ENCODE measurements around the gene RNF41. TPM values are rescaled to one million over a fixed set of nuclear protein-coding genes. Genes with fewer than 3 reads are reported as not detected.

RNF41 gene
- total RNA-seq, 1 donor from 2014 or later: 50.8 TPM

- DNase-seq (ENCODE audit: low spot score, unreplicated experiment): no peak
- H3K27me3 Mint-ChIP-seq: no peaks in the 10 kb centered on the region
- peak overlapping the region; percentile 91 for H3K27ac Mint-ChIP-seq
- TF ChIP-seq CTCF (IDR thresholded peaks at IDR 0.05; ENCODE audit: unreplicated experiment): no peak
- H3K4me1 Mint-ChIP-seq (ENCODE audit: low read depth): peaks cover 31% of the 10 kb centered on the region
- peaks cover 37% of the 10 kb centered on the region for H3K36me3 Mint-ChIP-seq (ENCODE audit: insufficient read depth)
- peak overlapping the region; percentile 94 for H3K4me3 Mint-ChIP-seq (ENCODE audit: low read depth)
- no peaks in the 10 kb centered on the region for H3K9me3 Mint-ChIP-seq (ENCODE audit: low read depth)
Measured at GRCh38 chr12:56160894-56161689, 60.6 kb downstream of the RNF41 start.

GRCh38 chr12:56160193-56160763 lies 61.4 kb downstream of the RNF41 start:
- Mint-ChIP-seq H3K27me3 (no peaks in the 10 kb centered on the region), H3K27ac (peak overlapping the region; percentile 91), H3K4me3 (ENCODE audit: low read depth) (peak overlapping the region; percentile 94), H3K4me1 (ENCODE audit: low read depth) (peaks cover 31% of the 10 kb centered on the region), H3K9me3 (ENCODE audit: low read depth) (no peaks in the 10 kb centered on the region), H3K36me3 (ENCODE audit: insufficient read depth) (peaks cover 37% of the 10 kb centered on the region)
- no peak for DNase-seq (ENCODE audit: low spot score, unreplicated experiment)
- no peak for TF ChIP-seq CTCF (IDR thresholded peaks at IDR 0.05; ENCODE audit: unreplicated experiment)

DNA sequence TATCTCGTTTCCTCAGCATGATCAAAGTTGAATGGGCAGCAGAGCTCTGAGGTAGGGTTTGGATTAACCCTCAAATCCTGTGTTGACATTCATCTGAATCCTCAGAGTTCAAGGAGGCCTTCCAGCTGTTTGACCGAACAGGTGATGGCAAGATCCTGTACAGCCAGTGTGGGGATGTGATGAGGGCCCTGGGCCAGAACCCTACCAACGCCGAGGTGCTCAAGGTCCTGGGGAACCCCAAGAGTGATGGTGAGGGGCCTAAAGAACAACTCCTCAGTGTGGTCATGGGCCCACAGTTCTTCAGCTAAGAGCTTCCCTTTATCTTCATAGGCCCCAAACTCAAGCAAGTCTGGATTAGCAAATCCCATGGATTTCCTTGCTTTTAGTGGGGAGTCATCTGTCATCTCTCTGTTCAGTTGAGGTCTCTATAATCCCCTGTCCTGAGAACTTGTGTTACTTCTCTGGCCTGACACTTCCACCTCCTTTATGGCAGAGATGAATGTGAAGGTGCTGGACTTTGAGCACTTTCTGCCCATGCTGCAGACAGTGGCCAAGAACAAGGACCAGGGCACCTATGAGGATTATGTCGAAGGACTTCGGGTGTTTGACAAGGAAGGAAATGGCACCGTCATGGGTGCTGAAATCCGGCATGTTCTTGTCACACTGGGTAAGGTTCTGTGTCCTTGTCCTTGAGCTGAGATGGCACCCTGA lies 62.1 kb downstream of the RNF41 start:
- no peaks in the 10 kb centered on the region for H3K27me3 Mint-ChIP-seq
- TF ChIP-seq CTCF (IDR thresholded peaks at IDR 0.05; ENCODE audit: unreplicated experiment): no peak
- H3K36me3 Mint-ChIP-seq (ENCODE audit: insufficient read depth): peaks cover 40% of the 10 kb centered on the region

DNA sequence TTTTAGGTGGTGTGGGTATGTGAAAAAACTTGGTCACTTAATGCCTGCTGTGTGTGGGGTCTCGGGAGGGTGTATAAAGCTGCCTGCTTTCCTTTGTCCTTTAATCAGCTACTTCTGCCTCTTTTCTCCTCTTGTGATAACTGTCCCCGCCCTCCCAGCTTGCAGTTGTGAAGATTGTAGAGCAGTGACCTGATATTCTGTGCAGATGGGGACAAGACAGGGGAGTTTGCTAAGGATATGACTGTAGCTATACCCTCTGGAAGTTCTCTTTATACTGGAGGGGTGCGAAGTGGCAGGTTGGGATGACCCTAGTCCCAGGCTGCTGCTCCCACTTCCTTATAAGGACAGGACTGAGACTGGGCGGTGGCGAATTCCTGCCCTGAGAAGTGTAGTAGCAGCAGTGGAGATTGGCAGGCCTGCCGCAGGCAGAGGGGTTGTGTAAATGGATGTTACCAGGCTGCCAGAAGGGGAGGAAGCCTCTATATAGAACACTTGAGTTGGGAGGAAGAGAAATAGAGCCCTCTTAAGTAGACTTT lies 62.7 kb downstream of the RNF41 start:
- DNase-seq (ENCODE audit: low spot score, unreplicated experiment): no peak
- no peaks in the 10 kb centered on the region for H3K9me3 Mint-ChIP-seq (ENCODE audit: low read depth)
- peaks cover 36% of the 10 kb centered on the region for H3K36me3 Mint-ChIP-seq (ENCODE audit: insufficient read depth)
- peaks cover 31% of the 10 kb centered on the region for H3K4me1 Mint-ChIP-seq (ENCODE audit: low read depth)
- no peak for TF ChIP-seq CTCF (IDR thresholded peaks at IDR 0.05; ENCODE audit: unreplicated experiment)
- H3K4me3 Mint-ChIP-seq (ENCODE audit: low read depth): peak overlapping the region; percentile 94
- H3K27me3 Mint-ChIP-seq: no peaks in the 10 kb centered on the region
- peak overlapping the region; percentile 99 for H3K27ac Mint-ChIP-seq

More for the DNA sequence above, 62.1 kb downstream of the RNF41 start:
- H3K4me3 Mint-ChIP-seq (ENCODE audit: low read depth): peak overlapping the region; percentile 94
- no peaks in the 10 kb centered on the region for H3K9me3 Mint-ChIP-seq (ENCODE audit: low read depth)
- peak overlapping the region; percentile 99 for H3K27ac Mint-ChIP-seq
- no peak for DNase-seq (ENCODE audit: low spot score, unreplicated experiment)
- H3K4me1 Mint-ChIP-seq (ENCODE audit: low read depth): peaks cover 31% of the 10 kb centered on the region
